Glutamatergic neuron (in vitro differentiated cells): Measurements from ENCODE around the gene NSUN4. TPM values are rescaled to one million over a fixed set of nuclear protein-coding genes. Genes with fewer than 3 reads are reported as not detected.
"Not testable (repeated sequence)": the region's sequence is repeated elsewhere in the genome, so short reads cannot be mapped to it uniquely, and the experiment has no call there.

ENCODE experiments used
- DNase-seq: peaks from one replicate; pipeline ENCODE4 v3.0.0; 2022
- H3K27ac Mint-ChIP-seq: one replicate; pipeline ENCODE4 v1.8.0; 2020; ENCODE audit warnings: mild to moderate bottlenecking, mixed read lengths, inconsistent platforms; ENCODE audit not compliant: unreplicated experiment
- H3K27me3 Mint-ChIP-seq: one replicate; pipeline ENCODE4 v1.8.0; 2020; ENCODE audit warnings: mild to moderate bottlenecking, moderate library complexity, mixed read lengths, inconsistent platforms; ENCODE audit not compliant: unreplicated experiment
- H3K36me3 Mint-ChIP-seq: one replicate; pipeline ENCODE4 v1.8.0; 2020; ENCODE audit warnings: mild to moderate bottlenecking, mixed read lengths, inconsistent platforms; ENCODE audit not compliant: unreplicated experiment
- H3K4me1 Mint-ChIP-seq: one replicate; pipeline ENCODE4 v1.8.0; 2020; ENCODE audit warnings: mild to moderate bottlenecking, low read depth, mixed read lengths, inconsistent platforms; ENCODE audit not compliant: unreplicated experiment
- H3K4me3 Mint-ChIP-seq: one replicate; pipeline ENCODE4 v1.8.0; 2020; ENCODE audit warnings: mild to moderate bottlenecking, mixed read lengths, inconsistent platforms; ENCODE audit not compliant: unreplicated experiment
- H3K9me3 Mint-ChIP-seq: one replicate; pipeline ENCODE4 v1.8.0; 2020; ENCODE audit warnings: mild to moderate bottlenecking, moderate library complexity, mixed read lengths, inconsistent platforms; ENCODE audit not compliant: unreplicated experiment
- total RNA-seq: library from RNA; stranded (reverse); fragmentation: NEBNext Ultra II Directional; extraction: Animal tissue kit (Norgen Biotek cat#: 25700); gene quantifications from one replicate; pipeline ENCODE4 v1.2.1, GENCODE V29; 2021; ENCODE audit not compliant: unreplicated experiment
- TF ChIP-seq, protein P1 (sequence below): fragments of 200-600 bp; sonication (generic); IDR thresholded peaks from one replicate; pipeline ENCODE4 v1.5.0; 2021; ENCODE audit not compliant: partially characterized antibody, unreplicated experiment

NSUN4 gene
- total RNA-seq, 1 donor from 2014 or later, result 20.2 TPM

DNA sequence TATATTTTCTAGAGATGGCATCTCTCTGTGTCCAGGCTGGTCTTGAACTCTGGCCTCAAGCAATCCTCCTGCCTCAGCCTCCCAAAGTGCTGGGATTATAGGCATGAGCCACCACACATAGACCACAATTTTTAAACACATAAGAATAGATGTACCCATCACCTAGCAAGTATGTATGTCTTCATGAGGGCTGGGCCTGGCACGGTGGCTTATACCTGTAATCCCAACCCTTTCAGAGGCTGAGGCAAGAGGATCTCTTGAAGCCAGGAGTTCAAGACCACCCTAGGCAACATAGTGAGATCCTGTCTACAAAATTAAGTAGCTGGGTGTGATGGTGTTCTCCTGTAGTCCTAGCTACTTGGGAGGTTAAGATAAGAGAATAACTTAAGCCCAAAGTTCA, 23.3 kb upstream of the NSUN4 start:
- peaks cover 15% of the 10 kb centered on the region for H3K4me1 Mint-ChIP-seq
- H3K9me3 Mint-ChIP-seq, result peaks cover 9% of the 10 kb centered on the region
- no peak overlapping the region for H3K27ac Mint-ChIP-seq
- H3K36me3 Mint-ChIP-seq, result no peaks in the 10 kb centered on the region
- no peak for DNase-seq
- H3K4me3 Mint-ChIP-seq, result no peak overlapping the region
- H3K27me3 Mint-ChIP-seq, result peaks cover 3% of the 10 kb centered on the region
- TF ChIP-seq, protein P1, sequence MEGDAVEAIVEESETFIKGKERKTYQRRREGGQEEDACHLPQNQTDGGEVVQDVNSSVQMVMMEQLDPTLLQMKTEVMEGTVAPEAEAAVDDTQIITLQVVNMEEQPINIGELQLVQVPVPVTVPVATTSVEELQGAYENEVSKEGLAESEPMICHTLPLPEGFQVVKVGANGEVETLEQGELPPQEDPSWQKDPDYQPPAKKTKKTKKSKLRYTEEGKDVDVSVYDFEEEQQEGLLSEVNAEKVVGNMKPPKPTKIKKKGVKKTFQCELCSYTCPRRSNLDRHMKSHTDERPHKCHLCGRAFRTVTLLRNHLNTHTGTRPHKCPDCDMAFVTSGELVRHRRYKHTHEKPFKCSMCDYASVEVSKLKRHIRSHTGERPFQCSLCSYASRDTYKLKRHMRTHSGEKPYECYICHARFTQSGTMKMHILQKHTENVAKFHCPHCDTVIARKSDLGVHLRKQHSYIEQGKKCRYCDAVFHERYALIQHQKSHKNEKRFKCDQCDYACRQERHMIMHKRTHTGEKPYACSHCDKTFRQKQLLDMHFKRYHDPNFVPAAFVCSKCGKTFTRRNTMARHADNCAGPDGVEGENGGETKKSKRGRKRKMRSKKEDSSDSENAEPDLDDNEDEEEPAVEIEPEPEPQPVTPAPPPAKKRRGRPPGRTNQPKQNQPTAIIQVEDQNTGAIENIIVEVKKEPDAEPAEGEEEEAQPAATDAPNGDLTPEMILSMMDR, result no peak

DNA sequence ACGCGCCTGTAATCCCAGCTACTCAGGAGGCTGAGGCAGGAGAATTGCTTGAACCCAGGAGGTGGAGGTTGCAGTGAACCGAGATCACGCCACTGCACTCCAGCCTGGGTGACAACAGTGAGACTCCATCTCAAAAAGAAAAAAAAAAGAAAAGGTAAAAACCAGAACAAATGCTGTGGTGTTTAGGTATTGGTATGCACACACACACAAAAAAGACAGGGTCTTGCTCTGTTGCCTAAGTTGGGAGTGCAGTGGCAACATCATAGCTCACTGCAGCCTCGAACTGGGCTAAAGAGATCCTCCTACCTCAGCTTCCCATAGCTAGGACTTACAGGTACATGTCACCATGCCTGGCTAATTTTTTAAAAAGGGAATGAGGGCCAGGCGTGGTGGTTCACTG, 21.3 kb upstream of the NSUN4 start:
- H3K27me3 Mint-ChIP-seq, DNase-seq, H3K27ac Mint-ChIP-seq, H3K36me3 Mint-ChIP-seq, H3K4me3 Mint-ChIP-seq: not testable (repeated sequence)
- Mint-ChIP-seq H3K4me1 (peaks cover 15% of the 10 kb centered on the region), H3K9me3 (peaks cover 10% of the 10 kb centered on the region)

DNA sequence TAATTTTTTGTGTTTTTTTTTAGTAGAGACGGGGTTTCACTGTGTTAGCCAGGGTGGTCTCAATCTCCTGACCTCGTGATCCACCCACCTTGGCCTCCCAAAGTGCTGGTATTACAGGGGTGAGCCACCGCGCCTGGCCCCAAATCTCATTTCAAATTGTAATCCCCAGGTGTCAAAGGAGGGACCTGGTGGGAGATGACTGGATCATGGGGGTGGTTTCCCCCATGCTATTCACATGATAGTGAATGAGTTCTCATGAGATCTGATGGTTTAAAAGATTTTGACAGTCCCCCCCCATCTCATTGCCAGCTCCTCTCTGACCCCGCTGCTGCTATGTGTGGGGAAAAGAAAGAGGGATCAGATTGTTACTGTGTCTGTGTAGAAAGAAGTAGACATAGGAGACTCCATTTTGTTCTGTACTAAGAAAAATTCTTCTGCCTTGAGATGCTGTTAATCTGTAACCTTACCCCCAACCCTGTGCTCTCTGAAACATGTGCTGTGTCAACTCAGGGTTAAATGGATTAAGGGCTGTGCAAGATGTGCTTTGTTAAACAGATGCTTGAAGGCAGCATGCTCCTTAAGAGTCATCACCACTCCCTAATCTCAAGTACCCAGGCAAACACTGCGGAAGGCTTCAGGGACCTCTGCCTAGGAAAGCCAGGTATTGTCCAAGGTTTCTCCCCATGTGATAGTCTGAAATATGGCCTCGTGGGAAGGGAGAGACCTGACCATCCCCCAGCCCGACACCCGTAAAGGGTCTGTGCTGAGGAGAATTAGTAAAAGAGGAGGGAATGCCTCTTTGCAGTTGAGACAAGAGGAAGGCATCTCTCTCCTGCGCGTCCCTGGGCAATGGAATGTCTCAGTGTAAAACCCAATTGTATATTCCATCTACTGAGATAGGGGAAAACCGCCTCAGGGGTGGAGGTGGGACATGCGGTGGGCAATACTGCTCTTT, 20.4 kb upstream of the NSUN4 start:
- not testable (repeated sequence) for H3K36me3 Mint-ChIP-seq, H3K27me3 Mint-ChIP-seq, DNase-seq
- Mint-ChIP-seq H3K4me3 (peak overlapping the region; percentile 83), H3K9me3 (peaks cover 10% of the 10 kb centered on the region), H3K4me1 (peaks cover 16% of the 10 kb centered on the region), H3K27ac (peak overlapping the region; percentile 99)

DNA sequence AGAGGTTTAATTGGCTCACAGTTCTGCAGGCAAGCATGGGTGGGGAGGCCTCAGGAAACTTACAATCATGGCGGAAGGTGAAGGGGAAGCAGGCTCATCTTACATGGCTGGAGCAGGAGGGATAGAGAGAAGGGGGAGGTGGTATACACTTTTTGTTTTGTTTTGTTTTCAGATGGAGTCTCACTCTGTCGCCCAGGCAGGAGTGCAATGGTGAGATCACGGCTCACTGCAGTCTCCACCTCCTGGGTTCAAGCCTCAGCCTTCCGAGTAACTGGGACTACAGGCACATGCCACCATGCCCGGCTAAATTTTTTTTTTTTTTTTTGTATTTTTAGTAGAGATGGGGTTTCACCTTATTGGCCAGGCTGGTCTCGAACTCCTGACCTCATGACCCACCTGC, 18.4 kb upstream of the NSUN4 start:
- H3K36me3 Mint-ChIP-seq, H3K27me3 Mint-ChIP-seq, H3K4me3 Mint-ChIP-seq, DNase-seq: not testable (repeated sequence)
- Mint-ChIP-seq H3K27ac (peak overlapping the region; percentile 26), H3K9me3 (peaks cover 10% of the 10 kb centered on the region), H3K4me1 (peaks cover 20% of the 10 kb centered on the region)

DNA sequence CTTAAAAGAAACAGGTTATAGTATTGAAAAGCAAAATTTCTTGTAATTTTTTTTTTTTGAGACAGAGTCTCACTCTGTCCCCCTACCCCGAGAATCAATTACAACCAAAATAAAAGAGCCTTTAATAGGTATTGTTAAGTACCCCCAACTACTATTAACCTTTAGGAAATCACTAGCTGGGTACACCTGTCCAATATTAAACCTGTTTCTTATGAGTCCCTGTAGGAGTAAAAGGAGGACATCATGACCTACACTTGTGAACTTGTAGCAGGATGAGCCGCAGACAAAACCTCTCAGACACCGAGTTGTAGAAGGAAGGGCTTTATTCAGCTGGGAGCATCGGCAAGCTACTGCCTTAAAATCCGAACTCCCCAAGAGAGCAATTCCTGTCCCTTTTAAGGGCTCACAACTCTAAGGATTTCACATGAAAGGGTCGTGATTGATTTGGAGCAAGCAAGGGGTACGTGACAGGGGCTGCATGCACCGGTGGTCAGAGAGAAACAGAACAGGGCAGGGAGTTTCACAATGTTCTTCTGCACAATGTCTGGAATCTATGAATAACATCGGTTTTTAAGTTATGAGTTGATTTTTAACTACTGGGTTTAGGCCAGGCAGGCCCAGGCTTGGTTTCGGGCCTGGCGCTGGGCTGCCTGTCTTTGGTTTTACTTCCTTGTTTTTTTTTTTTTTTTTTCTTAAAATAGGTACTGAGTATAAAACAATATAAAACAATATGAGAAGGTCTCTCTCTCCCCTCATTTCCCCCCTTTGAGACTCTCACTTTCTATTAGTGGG, 15.1 kb upstream of the NSUN4 start:
- Mint-ChIP-seq H3K4me1 (peaks cover 21% of the 10 kb centered on the region), H3K9me3 (peaks cover 10% of the 10 kb centered on the region)
- not testable (repeated sequence) for H3K4me3 Mint-ChIP-seq, H3K27me3 Mint-ChIP-seq, H3K27ac Mint-ChIP-seq, DNase-seq, H3K36me3 Mint-ChIP-seq

DNA sequence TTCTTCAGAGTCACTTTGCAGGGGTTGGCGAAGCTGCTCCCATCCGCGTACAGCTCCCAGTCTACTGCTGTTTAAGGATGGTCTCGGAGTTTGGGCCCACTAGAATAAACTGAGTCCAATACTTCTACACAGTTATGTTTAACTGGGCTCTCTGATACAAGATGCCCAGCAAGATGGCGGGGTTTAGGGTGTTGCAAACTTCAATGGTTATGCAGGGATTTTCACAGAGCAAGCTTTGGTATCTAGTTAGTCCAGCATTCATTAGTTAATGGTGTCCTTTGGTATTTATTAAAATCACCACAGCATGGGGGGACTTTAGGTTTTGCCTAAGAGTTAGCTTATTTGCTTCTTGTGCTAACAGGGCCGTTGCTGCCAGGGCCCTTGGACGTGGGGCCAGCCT, 12.4 kb upstream of the NSUN4 start:
- not testable (repeated sequence) for H3K36me3 Mint-ChIP-seq, DNase-seq, H3K4me3 Mint-ChIP-seq, H3K27ac Mint-ChIP-seq, H3K27me3 Mint-ChIP-seq, H3K9me3 Mint-ChIP-seq
- H3K4me1 Mint-ChIP-seq, result peaks cover 22% of the 10 kb centered on the region

DNA sequence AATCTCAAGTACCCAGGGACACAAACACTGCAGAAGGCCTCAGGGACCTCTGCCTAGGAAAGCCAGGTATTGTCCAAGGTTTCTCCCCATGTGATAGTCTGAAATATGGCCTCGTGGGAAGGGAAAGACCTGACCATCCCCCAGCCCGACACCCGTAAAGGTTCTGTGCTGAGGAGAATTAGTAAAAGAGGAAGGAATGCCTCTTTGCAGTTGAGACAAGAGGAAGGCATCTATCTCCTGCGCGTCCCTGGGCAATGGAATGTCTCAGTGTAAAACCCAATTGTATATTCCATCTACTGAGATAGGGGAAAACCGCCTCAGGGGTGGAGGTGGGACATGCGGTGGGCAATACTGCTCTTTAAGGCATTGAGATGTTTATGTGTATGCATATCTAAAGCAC, 10.8 kb upstream of the NSUN4 start:
- H3K27me3 Mint-ChIP-seq, H3K36me3 Mint-ChIP-seq, H3K4me3 Mint-ChIP-seq, H3K9me3 Mint-ChIP-seq, DNase-seq, H3K27ac Mint-ChIP-seq: not testable (repeated sequence)
- H3K4me1 Mint-ChIP-seq, result peaks cover 22% of the 10 kb centered on the region

DNA sequence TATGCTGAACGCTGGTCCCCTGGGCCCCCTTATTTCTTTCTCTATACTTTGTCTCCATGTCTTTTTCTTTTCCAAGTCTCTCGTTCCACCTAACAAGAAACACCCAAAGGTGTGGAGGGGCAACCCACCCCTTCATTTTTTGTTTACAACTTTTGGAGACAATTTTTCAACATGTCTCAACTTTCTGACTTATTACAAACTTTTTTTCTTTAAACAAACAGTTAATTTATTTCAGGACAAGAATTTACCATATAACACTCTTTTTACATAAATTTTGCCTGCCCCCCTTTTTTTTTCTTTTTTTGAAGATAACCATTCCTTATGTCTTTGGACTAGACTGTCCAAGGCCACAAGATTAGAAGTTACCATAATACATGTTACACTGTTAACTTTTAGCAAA, 10.2 kb upstream of the NSUN4 start:
- not testable (repeated sequence) for H3K36me3 Mint-ChIP-seq, H3K4me3 Mint-ChIP-seq, DNase-seq, H3K27ac Mint-ChIP-seq, H3K27me3 Mint-ChIP-seq, H3K9me3 Mint-ChIP-seq
- peaks cover 20% of the 10 kb centered on the region for H3K4me1 Mint-ChIP-seq

DNA sequence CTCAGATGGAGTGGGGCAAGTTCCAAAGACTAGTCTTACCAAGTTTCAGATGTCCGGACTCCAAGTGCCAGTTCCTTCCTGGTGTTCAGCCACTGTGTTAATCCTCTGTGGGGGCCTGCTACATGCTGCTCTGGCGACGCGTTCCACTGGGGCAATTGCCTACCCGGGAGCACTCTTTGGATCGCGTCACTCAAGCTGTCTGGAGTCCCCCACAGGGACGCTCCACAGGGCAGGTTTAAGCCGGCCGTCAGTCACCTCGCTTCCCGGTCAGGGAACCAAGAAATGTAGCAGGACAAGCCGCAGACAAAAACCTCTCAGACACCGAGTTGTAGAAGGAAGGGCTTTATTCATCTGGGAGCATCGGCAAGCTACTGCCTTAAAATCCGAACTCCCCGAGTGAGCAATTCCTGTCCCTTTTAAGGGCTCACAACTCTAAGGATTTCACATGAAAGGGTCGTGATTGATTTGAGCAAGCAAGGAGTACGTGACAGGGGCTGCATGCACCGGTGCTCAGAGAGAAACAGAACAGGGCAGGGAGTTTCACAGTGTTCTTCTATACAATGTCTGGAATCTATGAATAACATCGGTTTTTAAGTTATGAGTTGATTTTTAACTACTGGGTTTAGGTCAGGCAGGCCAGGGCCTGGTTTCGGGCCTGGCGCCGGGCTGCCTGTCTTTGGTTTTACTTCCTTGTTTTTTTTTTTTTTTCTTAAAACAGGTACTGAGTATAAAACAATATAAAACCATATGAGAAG, 8.6 kb upstream of the NSUN4 start:
- not testable (repeated sequence) for DNase-seq, H3K27me3 Mint-ChIP-seq, H3K9me3 Mint-ChIP-seq, H3K36me3 Mint-ChIP-seq
- Mint-ChIP-seq H3K4me1 (peaks cover 18% of the 10 kb centered on the region), H3K4me3 (peak overlapping the region; percentile 13), H3K27ac (peak overlapping the region; percentile 82)
